M059J (cell line): ENCODE data around the gene OBSL1. TPM values are rescaled to one million over a fixed set of nuclear protein-coding genes. Genes with fewer than 3 reads are reported as not detected.

Experiments
- DNase-seq: peaks from one replicate; pipeline ENCODE4 v3.0.0-alpha.2; 2012; ENCODE audit warnings: low read depth
- total RNA-seq: library from RNA; depleted of rRNA; stranded (reverse); fragments of >200 nt; shearing (Covaris generic); gene quantifications from 2 replicates; pipeline ENCODE4 v1.2.3, GENCODE V29; 2014; rRNA removed

OBSL1 gene
- 44.2 and 81.4 TPM in 2 replicates for total RNA-seq

DNA sequence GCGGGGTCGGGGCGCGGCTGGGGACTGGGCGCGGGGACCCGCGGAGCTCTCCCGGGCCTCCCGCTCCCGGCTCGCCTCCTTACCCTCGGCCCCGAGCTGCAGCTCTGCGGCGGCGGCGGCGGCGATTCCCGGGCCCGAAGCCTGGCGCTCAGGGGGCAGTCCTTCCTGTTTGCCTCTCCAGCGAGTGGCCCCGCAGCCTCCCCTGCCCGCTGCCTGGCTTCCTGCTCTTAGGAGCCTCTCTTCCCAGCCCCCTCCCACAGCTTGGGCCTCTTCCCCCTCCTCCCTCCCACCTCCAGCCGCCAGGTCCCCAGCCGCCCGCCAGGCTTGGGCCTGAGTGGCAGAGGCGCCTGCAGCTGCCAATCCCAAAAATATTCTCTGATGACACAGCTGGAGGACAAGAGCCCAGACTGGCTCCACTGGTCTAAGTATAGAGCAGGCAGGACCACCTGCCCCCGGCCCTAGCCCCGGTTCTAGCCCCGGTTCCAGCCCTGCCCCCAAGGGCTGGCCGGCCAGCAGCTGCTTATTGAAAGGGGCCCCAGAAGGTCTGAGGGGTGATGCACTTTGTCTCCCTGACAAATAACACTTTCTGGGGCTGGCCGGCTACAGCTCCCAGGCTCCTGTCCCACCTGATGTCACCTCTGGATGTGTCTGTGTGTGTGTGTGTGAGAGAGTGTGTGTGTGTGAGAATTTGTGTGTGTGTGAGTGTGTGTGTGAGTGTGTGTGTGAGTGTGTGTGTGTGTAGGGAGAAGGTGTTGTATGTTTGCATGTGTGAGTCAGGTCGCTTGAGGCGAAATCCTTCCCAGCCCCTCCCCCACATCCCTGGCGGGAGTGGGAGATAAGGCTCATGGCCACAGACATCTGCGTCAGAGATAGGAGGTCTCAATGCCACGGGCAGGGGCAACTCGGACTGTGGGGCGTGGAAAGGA lies at the start of gene OBSL1:
Gene OBSL1 (minus strand): TSS at position 229 of the 926 bp plus-strand sequence. CDS start 307 bp downstream, outside the sequence.
- DNase-seq: peak; percentile 81

DNA sequence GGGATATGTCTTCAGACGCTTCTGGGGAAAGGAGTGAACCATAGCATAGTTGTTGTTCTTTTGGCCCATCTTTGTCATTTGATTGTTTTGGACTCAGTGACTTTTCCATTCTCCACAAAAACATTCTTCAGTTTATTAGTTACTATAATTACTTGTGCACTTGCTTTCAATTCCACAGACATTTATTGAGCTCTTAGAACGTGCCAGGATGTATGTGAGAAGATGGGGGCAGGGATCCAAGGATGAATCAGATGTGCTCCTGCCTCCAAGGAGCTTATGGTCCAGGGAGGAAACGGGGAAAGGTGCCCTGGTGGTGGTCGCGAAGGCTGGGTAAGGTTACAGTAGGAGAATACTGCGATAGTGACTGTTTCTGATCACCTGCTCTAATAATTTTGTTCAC lies 49.2 kb upstream of the OBSL1 start:
- no peak for DNase-seq

DNA sequence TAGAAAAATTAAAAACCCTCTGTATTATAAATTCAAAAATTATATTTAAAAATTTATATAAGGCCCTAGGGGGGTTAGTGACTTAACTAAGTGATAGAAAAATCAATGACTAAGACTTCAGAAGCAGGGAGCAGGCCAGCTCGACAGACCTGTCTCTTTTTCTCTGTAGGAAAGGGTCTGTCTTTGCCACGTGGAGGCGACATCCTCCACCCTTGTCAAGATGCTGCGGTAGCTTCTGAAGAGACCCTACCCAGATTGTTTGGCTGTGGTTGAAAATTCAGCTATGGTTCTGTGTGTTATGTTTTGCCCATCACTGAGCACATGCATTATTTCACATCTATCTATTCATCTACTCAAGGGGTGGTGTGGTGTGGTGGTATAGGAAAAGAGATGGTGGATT lies 47.9 kb upstream of the OBSL1 start:
- no peak for DNase-seq

GRCh38 chr2:219618733-219619122 lies 47.4 kb upstream of the OBSL1 start:
- no peak for DNase-seq

GRCh38 chr2:219616550-219616949 lies 45.2 kb upstream of the OBSL1 start:
- DNase-seq: no peak

- no peak for DNase-seq
Measured at GRCh38 chr2:219615894-219616293, 44.6 kb upstream of the OBSL1 start.

DNA sequence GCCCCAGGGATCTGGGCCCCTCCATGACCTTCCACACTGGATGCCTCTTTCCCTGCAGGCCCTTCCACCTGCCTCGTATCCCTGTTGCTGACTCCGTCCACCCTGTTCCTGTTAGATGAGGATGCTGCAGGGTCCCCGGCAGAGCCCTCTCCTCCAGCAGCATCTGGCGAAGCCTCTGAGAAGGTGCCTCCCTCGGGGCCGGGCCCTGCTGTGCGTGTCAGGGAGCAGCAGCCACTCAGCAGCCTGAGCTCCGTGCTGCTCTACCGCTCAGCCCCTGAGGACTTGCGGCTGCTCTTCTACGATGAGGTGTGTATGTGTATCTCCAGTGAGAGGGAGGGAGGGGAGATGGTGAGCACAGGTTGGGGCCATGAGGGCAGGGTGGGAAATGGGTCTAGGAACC lies 43.7 kb upstream of the OBSL1 start:
- DNase-seq: no peak

DNA sequence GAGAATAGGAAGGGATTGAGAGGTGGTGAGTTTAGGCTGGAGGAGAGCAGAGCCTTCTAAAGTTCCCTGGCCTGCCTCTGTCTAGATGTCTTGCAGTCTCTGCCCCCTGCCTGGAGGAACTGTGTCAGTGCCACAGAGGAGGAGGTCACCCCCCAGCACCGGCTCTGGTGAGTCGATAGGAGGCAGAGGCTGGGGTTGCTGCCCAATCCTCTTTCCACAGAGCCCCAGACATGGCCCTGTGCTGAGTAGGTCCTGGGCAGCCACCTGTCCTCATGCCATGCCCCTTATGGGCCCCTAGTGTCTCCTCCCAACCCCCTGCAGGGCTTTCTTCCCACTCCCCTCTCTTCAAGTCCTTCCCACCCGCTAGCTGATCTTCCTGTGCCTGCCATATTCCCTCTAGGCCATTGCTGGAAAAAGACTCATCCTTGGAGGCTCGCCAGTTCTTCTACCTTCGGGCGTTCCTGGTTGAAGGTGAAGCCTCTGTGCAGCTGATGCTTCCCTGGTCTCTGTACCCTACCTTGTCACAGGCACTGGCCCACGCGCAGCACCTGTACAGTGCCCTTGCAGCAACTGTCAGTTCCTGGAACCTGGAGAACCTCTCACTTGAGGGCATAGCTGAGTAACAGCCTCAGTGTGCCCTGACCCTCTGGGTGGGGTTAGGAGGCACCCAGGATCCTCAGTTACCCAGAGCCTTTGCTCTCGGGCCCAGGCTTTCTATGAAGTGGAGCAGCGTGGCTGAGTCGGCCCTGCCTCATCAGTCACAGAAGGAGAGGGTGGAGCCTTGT lies 42.9 kb upstream of the OBSL1 start:
- no peak for DNase-seq

DNA sequence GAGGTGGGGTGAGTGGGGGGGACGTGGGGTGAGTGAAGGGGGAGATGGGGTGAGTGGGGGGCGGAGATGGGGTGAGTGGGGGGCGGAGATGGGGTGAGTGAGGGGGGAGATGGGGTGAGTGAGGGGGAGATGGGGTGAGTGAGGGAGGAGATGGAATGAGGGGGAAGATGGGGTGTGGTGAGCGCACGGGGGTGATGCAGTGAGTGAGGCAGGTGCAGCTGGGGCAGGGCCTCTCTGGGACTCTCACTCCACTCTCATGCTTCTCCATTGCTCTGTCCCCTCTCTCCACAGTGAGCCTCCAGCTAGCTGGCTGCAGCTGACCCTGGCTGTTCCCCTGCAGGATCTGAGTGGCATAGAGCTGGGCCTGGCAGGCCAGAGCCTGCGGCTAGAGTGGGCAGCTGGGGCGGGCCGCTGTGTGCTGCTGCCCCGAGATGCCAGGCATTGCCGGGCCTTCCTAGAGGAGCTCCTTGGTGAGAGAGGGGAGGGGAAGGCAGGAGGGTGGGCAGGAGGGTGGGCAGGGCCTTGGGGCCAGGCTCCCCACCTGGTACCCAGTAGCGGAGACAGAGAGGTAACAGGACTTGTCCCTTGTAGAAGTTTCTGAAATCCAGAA lies 42.2 kb upstream of the OBSL1 start:
- DNase-seq: no peak

DNA sequence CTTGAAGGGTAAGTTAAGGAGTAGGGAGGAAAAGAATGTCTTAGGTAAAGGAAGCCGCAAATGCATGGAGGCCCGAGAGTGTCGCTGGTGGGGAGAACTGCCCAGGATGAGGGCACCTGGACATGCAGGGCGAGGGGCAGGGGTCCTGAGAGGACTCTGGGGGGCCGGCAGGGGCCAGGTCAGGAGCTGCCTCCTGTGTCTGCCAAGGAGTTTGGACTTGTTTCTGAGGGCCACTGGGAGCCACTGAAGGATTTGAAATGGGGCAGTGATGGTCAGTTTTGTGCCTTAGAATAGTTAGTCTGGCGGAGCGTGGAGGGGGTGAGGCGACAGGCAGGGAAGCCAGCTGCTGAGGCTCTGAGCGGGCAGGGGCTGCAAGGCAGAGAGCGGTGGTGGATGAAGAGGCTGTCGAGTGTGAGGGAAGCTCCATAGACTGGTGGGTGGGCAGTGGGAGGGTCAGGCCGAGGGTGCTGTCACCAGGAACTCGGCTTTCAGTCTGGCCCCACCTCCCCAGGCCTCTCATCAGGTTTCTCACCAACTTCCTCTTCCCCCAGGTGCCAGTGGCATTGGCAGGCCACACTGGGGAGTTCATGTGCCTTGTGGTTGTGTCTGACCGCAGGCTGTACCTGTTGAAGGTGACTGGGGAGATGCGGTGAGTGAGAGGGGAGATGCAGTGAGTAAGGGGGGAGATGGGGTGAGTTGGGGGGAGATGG lies 41.4 kb upstream of the OBSL1 start:
- DNase-seq: no peak

DNA sequence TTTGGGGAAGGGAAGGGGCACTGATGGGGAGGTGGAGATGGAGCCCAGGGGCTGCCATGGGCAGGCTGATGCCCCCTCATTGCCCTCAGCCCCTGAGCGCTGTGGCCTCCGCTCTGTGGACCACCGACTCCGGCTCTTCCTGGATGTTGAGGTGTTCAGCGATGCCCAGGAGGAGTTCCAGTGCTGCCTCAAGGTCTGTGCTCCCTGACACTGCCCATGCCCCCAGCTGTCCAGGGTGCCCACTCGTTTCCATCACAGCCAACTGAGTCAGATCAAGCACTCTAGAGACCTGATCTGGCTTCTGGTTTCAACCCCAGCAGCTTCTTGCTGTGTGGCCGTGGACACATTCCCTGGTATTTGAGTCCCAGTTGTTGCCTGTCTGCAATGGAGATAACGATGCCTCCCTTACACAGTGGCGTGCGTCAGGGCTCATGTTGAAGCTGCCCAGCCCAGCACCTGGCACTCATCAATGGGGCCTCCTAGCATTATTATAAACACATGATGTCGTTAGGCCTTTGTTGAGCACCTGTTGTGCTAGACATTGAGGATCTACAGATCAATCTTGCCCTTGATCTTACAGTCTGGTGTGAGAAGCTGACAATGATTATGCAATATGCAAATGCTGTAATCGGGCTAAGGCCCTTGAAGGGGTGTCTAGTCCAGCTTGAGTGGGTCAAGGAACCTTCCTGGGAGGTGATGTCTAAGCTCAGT lies 40.7 kb upstream of the OBSL1 start:
- no peak for DNase-seq

GRCh38 chr2:219611306-219611705 lies 40.0 kb upstream of the OBSL1 start:
- DNase-seq: no peak

DNA sequence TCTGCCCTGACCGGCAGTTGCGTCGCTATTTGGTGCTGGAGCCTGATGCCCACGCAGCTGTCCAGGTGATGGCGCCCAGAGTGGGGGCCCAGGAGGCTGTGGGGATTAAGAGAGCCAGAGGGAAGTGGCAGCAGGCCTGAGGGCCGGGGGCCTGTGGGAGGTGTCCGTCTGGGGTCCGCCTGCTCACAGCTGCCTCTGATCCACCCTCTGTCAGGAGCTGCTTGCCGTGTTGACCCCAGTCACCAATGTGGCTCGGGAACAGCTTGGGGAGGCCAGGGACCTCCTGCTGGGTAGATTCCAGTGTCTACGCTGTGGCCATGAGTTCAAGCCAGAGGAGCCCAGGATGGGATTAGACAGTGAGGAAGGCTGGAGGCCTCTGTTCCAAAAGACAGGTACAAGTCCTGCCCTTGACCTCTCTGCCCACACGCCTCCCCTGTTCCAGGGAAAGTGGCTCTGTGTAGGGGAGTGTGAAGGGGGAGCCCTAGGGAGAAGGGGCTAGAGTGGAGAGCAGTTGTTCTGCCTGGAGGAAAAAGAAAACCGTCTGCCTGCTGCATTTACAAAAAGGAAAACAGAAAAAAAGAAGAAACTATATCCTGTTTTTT lies 37.9 kb upstream of the OBSL1 start:
- DNase-seq: no peak

DNA sequence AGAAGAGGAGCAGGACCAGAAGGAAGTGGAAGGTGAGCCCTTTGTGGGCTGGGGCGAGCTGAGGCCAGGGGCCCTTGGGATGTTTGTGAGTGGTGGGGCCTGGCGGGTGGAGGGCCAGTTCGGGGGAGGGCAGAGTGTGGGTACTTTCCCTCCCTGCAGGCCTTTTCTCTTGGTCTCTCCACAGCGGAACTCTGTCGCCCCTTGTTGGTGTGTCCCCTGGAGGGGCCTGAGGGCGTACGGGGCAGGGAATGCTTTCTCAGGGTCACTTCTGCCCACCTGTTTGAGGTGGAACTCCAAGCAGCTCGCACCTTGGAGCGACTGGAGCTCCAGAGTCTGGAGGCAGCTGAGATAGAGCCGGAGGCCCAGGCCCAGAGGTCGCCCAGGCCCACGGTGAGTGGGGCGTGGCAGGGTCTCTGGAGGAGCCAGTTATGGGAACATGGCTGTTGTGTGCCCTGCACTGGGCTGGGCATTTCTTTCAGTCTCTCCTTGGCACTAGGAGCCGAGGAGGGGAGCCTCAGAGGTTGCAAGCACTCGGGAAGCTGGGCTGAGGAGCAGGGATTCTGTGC lies 37.1 kb upstream of the OBSL1 start:
- DNase-seq: no peak

DNA sequence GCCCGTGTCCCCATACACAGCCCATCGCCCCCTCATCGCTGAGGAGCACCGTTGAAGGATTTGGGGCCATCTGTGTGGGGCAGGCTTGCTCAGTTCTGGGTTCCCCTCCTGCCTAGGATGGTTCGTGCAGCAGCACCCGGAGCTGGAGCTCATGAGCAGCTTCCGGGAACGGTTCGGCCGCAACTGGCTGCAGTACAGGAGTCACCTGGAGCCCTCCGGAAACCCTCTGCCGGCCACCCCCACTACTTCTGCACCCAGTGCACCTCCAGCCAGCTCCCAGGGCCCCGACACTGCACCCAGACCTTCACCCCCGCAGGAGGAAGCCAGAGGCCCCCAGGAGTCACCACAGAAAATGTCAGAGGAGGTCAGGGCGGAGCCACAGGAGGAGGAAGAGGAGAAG lies 36.6 kb upstream of the OBSL1 start:
- DNase-seq: no peak

DNA sequence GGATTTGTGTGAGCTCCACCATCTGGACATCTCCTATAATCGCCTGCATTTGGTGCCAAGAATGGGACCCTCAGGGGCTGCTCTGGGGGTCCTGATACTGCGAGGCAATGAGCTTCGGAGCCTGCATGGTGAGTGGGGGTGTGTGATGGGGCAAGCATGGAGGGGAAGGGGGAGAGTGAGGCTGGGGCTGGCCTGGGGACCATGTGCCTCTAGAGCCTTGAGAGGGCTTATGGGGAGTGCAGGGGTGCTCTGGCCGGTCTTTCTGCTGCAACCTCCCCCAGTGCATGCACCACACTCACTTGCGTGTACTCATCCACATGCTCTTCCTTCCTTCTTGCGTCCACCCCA lies 34.2 kb upstream of the OBSL1 start:
- DNase-seq: no peak

DNA sequence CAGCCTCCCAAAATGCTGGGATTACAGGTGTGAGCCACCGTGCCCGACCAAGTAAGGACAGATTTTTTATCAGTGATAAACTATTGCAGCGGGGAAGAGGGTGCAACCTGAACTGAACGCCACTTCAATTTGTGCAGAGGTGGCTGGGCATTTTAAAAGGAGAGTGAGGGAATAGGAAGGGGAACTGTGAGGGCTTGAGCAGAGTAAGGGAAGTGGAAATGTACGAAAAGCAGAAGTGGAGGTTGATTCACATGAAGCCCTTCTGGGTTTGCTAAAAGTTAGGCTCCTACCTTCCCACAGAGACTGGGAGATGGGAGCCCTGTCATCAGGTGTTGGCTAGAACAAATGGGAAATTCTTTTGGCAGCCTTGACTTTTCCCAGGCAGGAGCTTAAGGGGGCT lies 32.4 kb upstream of the OBSL1 start:
- DNase-seq: no peak

- DNase-seq: peak; percentile 23
Measured at GRCh38 chr2:219598308-219599078, 27.2 kb upstream of the OBSL1 start.

- peak; percentile 97 for DNase-seq
Measured at GRCh38 chr2:219597552-219598307, 26.4 kb upstream of the OBSL1 start, which contains the start of gene STK11IP. TSS of gene STK11IP (plus strand) at chr2:219597857. CDS start at chr2:219598120, 263 bp downstream.
